Fibroblast of skin of left biceps (primary cell): ENCODE results near the gene CAPN3.
A peak's percentile ranks its signal among the peaks of the same experiment; 100 is the strongest.

Experiments used
- DNase-seq, 2 experiments: peaks; one replicate each; pipeline ENCODE4 v3.0.0-alpha.2; 2013; ENCODE audit warnings: low read depth in 2 of 2

CAPN3 gene

DNA sequence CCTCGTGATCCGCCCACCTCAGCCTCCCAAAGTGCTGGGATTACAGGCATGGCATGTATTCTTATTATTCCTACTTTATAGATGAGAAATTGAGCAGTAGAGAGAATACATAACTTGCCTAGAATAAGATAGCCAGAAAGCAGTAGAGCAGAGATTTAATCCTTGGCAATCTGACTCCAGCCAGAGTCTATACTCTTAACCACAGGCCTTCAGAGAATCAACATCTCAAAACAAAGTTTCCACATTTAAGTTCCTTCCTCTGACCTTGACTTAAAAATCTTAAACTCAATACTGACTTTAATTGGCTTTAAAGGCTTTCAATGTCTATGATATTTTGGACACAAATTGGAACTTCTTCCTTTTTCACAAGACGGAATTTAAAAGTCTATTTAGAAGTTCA lies 94.5 kb downstream of the CAPN3 start:
- DNase-seq: no peak

DNA sequence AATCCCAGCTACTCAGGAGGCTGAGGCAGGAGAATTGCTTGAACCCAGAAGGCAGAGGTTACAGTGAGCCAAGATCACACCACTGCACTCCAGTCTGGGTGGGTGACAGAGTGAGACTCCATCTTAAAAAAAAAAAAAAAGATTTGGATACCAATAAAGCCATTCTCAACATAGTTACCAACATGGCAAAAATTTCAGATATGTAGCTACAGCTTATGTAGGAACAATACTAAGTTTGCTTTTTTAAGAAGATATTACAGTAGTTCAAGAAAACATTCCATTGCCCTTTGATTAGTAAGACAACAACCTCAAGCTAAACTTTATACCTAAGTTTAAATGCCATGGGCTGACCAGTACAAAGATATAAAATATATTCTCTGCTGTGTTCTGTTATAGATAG lies 97.2 kb downstream of the CAPN3 start:
- DNase-seq: no peak

DNA sequence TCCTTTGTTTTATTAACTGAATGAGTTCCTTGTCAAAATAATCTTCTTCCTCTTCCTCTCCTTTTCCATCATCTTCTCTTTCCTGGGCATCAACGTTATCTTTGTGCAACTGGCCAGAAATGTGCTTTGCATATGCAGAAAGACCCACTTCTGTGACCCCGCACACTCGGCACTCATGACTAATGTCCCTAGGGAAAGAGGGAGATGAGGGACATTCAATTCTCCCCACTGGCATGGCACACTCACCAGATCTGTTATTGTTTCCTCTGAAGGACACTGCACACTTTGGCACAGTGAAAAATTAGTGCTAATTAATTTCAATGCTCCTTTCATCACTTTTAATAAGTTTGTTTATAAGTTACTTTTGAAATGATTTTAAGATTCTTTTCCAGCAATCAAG lies 97.7 kb downstream of the CAPN3 start:
- DNase-seq: no peak

DNA sequence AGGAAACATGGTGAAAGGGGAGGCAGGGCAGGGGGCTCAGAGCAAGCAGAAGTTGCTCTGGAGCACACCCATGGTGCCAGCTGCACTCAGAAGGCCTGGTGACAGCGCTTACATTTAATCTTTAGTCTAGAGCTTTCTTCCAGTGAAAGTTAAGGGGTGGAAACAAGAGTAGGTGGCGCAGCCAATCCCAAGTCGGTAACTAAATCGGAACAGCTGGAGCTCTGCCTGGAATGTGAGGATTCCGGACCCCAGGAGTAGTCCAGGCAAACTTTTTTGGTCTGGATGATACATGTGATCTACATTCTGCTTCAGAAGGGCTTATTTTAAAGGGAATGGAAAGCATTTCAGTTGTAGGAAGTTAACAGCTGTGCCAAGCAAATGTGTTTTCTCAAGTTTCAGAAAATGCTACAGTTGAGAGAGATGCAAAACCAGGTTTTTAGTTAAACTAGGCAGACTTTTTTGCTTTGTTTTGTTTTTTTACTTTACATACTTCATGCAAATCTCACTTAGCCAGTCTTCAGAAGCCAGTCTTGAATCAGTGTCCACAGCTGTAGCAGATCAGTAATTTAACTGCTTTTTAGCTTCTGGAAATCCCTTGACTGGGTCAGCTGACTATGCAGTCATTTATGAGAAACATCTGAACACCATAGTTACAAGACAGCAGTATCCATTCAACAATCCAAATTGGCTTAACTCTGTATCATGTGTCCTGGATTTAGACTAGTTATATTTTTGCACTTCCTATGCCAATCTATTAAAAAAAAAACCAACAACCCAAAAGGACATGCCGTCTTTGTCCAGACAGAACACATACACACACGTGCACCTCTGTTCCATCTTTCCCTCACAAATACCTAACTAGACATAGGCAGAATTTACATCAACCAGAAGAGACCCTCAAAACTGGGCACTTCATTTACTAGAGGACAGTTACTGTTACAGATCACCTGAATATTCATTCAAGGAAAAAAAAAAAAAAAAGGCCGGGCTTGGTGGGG lies 98.4 kb downstream of the CAPN3 start:
- DNase-seq: peak; percentile 89 to 90

DNA sequence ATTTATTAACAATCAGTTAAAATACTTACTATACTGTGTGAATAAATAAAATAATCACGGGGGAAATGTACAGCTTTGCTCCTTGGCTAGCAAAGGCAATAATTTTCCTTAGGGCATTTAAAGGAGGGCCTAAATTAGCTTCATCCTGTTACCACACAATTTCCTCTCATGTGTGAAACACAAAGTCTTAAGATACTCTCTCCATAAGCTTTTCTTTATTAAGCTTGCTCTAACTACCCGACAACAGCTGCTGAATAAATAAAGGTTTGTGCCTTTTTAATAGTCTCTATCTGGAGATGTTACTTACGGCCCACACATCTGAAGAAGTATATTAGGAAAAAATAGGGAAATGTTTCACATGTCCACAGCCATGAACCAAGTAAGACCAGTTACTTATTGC lies 102.0 kb downstream of the CAPN3 start:
- no peak for DNase-seq
